OCI-LY7 (cell line): Measurements from ENCODE around the gene GALNT2. TPM values are rescaled to one million over a fixed set of nuclear protein-coding genes. Genes with fewer than 3 reads are reported as not detected.

Source experiments
- BruUV-seq: library from RNA; stranded (reverse); fragments of 400-500 nt; replicated peaks from 2 replicates; lab custom pipeline; 2021; lab: Mats Ljungman, UMichigan
- CTCF ChIA-PET: fragments of 300-600 bp; sonication (Branson Sonifier 250); formaldehyde crosslinking; loops from one replicate; lab custom pipeline; 2022; ENCODE audit warnings: antibody characterized with exemption; ENCODE audit not compliant: unreplicated experiment; lab: Charles Lee
- POLR2A ChIA-PET: fragments of 300-600 bp; sonication (Branson Sonifier 250); formaldehyde crosslinking; loops from one replicate; lab custom pipeline; 2022; ENCODE audit warnings: antibody characterized with exemption; lab: Charles Lee
- DNase-seq: peaks from one replicate; pipeline ENCODE4 v3.0.0-alpha.2; 2015; ENCODE audit warnings: low spot score
- H2AFZ ChIP-seq: fragments of 200-600 bp; sonication (generic), shearing (Covaris generic); 2 replicates; pipeline ENCODE4 v1.6.1; 2014; ENCODE audit warnings: mild to moderate bottlenecking, antibody characterized with exemption, low read length, moderate library complexity
- H3K27ac ChIP-seq: fragments of 200-600 bp; sonication (generic); 2 replicates; pipeline ENCODE4 v1.5.1; 2014; ENCODE audit warnings: mixed run types, low read depth, mild to moderate bottlenecking, moderate library complexity, low read length, inconsistent platforms; ENCODE audit not compliant: poor library complexity, severe bottlenecking
- H3K36me3 ChIP-seq: fragments of 200-600 bp; sonication (generic); 2 replicates; pipeline ENCODE4 v1.6.1; 2014; ENCODE audit warnings: mild to moderate bottlenecking, antibody characterized with exemption, low read length, moderate library complexity, mixed read lengths; ENCODE audit not compliant: insufficient read depth
- H3K4me1 ChIP-seq: fragments of 200-600 bp; sonication (generic); 2 replicates; pipeline ENCODE4 v1.5.1; 2014; ENCODE audit warnings: mild to moderate bottlenecking, low read length; ENCODE audit not compliant: insufficient read depth, poor library complexity, severe bottlenecking
- H3K4me2 ChIP-seq: fragments of 200-600 bp; sonication (generic); 2 replicates; pipeline ENCODE4 v1.6.1; 2014; ENCODE audit warnings: mild to moderate bottlenecking, low read length
- H3K4me3 ChIP-seq: fragments of 200-600 bp; sonication (generic); 2 replicates; pipeline ENCODE4 v1.5.1; 2014; ENCODE audit warnings: mild to moderate bottlenecking, low read depth, low read length; ENCODE audit not compliant: poor library complexity, severe bottlenecking
- H3K79me2 ChIP-seq: fragments of 200-600 bp; sonication (generic); 2 replicates; pipeline ENCODE4 v1.6.1; 2016; ENCODE audit warnings: low read depth, mild to moderate bottlenecking, low read length, moderate library complexity, mixed read lengths; ENCODE audit not compliant: insufficient read depth
- H3K9me2 ChIP-seq: fragments of 200-600 bp; sonication (generic); 2 replicates; pipeline ENCODE4 v1.6.1; 2016; ENCODE audit warnings: mild to moderate bottlenecking, low read length, mixed read lengths; ENCODE audit not compliant: insufficient read depth
- H3K9me3 ChIP-seq: fragments of 200-600 bp; sonication (generic); 2 replicates; pipeline ENCODE4 v1.6.1; 2014; ENCODE audit warnings: mild to moderate bottlenecking, mixed run types, low read length, mixed read lengths
- H4K20me1 ChIP-seq: fragments of 200-600 bp; sonication (generic); 2 replicates; pipeline ENCODE4 v1.6.1; 2014; ENCODE audit warnings: mild to moderate bottlenecking, antibody characterized with exemption, low read length, moderate library complexity, mixed read lengths; ENCODE audit not compliant: insufficient read depth
- EZH2phosphoT487 ChIP-seq: fragments of 200-600 bp; sonication (generic); IDR thresholded peaks from 2 replicates; pipeline ENCODE4 v1.6.1; 2018; ENCODE audit warnings: low read depth, borderline replicate concordance, mild to moderate bottlenecking, mixed run types, antibody characterized with exemption, low read length, moderate library complexity, mixed read lengths
- intact Hi-C: fragments of 100-400 bp; cut with micrococcal nuclease; formaldehyde crosslinking; loops from one replicate; pipeline ENCODE4 v1.10.0; 2022; ENCODE audit not compliant: unreplicated experiment
- total RNA-seq, 2 experiments: library from RNA; depleted of rRNA in 1 of 2; stranded (reverse); fragments of >200 nt in 1 of 2; shearing (Covaris generic) in 1 of 2; gene quantifications; 2 replicates each; pipeline ENCODE4 v1.2.3, GENCODE V29; 2014 to 2022
- TF ChIP-seq, protein P1 (sequence below): fragments of 200-600 bp; sonication (generic); conservative IDR thresholded peaks from 2 replicates; pipeline ENCODE4 v1.5.1; 2014; ENCODE audit warnings: mild to moderate bottlenecking, antibody characterized with exemption, low read length, moderate library complexity, mixed read lengths

GALNT2 gene
- total RNA-seq, 2 experiments from 2014 or later: 29.9 to 67.3 TPM

DNA sequence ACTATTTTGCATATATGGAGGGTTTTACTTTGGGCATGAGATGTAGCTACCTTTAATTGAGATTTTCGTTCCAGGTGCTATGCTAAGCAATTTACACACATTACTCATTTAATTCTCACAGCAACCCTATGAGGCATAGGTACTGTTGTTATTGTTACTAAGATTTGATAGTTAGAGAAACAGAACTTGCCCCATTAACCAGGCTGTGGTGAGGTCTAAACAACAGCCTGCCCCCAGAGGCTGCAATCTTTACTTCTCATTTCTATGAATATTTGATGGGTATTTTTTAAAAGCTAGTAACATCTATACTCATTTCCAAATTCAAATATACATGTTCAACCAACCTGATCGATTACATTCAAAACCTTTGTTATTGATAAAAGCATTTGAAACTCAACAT, 155.6 kb downstream of the GALNT2 start:
- H3K9me3 ChIP-seq: no peaks in the 10 kb centered on the region
- H3K9me2 ChIP-seq: no peaks in the 10 kb centered on the region
- intact Hi-C loops: no loop called here
- H2AFZ ChIP-seq: no peak overlapping the region
- H3K4me2 ChIP-seq: no peak overlapping the region
- H3K27ac ChIP-seq: no peak overlapping the region
- no peaks in the 10 kb centered on the region for H4K20me1 ChIP-seq
- no peak for TF ChIP-seq EZH2phosphoT487
- TF ChIP-seq, protein P1, sequence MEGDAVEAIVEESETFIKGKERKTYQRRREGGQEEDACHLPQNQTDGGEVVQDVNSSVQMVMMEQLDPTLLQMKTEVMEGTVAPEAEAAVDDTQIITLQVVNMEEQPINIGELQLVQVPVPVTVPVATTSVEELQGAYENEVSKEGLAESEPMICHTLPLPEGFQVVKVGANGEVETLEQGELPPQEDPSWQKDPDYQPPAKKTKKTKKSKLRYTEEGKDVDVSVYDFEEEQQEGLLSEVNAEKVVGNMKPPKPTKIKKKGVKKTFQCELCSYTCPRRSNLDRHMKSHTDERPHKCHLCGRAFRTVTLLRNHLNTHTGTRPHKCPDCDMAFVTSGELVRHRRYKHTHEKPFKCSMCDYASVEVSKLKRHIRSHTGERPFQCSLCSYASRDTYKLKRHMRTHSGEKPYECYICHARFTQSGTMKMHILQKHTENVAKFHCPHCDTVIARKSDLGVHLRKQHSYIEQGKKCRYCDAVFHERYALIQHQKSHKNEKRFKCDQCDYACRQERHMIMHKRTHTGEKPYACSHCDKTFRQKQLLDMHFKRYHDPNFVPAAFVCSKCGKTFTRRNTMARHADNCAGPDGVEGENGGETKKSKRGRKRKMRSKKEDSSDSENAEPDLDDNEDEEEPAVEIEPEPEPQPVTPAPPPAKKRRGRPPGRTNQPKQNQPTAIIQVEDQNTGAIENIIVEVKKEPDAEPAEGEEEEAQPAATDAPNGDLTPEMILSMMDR: peak; percentile 44; the same call in 1 of the 2 replicates
- H3K4me1 ChIP-seq: no peaks in the 10 kb centered on the region
- no peaks in the 10 kb centered on the region for H3K36me3 ChIP-seq
- CTCF ChIA-PET: no interaction called here
- H3K79me2 ChIP-seq: no peaks in the 10 kb centered on the region
- H3K4me3 ChIP-seq: no peak overlapping the region
- BruUV-seq: no TSS peak
- DNase-seq: no peak
- POLR2A ChIA-PET: interaction anchor here (0.7 to 0.9 kb wide), 3 partner anchors 12 to 18 kb away, joined by 3 to 4 read pairs (median 3); no protein-coding TSS in a partner anchor

DNA sequence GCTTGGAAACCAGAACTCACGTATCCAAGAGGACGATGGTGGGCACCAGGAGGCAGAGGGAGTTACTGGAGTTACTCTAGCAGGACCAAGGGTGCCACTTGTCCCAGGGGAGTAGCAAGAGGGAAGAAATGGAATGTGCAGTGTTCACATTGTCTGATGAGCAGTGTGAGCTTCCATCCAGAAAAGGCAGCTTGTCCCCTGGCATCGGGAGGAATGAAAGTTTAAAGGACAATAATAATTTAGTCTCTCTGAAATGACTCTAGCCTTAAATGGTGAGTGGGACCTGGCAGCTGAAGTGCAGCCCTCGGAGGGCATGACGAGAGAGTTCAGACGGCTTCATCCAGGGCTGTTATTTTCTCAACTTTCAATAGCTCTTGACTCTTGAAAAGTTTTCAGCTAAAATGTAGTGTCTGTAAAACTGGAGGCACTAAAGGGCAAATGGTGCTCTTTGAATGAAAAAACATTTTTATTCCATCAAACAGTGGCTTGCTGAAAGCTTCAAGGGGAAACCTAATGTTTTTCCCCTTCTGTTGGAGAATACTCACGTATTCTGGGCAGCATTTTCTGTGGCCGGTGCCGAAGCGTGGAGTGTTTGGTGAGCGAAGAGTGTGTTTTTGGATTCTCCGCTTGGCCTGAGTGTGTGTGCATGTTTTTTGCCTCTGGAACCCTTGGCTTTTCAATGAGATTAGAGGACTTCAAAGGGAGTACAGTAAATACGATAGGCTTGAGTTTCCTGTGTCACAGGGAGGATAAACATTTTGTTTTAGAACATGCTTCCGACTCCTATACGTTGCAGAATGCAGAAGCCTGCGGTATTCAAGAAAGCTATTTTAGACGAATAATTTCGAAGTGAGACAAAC, 157.3 kb downstream of the GALNT2 start:
- DNase-seq: no peak
- TF ChIP-seq, protein P1: no peak
- TF ChIP-seq EZH2phosphoT487: no peak
- H3K4me3 ChIP-seq: no peak overlapping the region
- no peaks in the 10 kb centered on the region for H3K4me1 ChIP-seq
- CTCF ChIA-PET: no interaction called here
- intact Hi-C loops: no loop called here
- H3K79me2 ChIP-seq: no peaks in the 10 kb centered on the region
- no peaks in the 10 kb centered on the region for H3K36me3 ChIP-seq
- no peaks in the 10 kb centered on the region for H3K9me3 ChIP-seq
- no peak overlapping the region for H3K4me2 ChIP-seq
- no peaks in the 10 kb centered on the region for H4K20me1 ChIP-seq
- POLR2A ChIA-PET: interaction anchor here (1.0 to 2.2 kb wide), 4 partner anchors 9 to 21 kb away, joined by 3 to 9 read pairs (median 6); no protein-coding TSS in a partner anchor
- no peak overlapping the region for H2AFZ ChIP-seq
- no peaks in the 10 kb centered on the region for H3K9me2 ChIP-seq
- H3K27ac ChIP-seq: no peak overlapping the region
- no TSS peak for BruUV-seq
